A673 (cell line): Measurements from ENCODE around the gene BCAS4. TPM values are rescaled to one million over a fixed set of nuclear protein-coding genes. Genes with fewer than 3 reads are reported as not detected.

Experiments
- BruUV-seq: library from RNA; stranded (reverse); fragments of 400-500 nt; replicated peaks from 2 replicates; lab custom pipeline; 2021; lab: Mats Ljungman, UMichigan
- CTCF ChIA-PET: fragments of 300-600 bp; sonication (Branson Sonifier 250); formaldehyde crosslinking; loops from one replicate; lab custom pipeline; 2022; ENCODE audit warnings: antibody characterized with exemption; lab: Charles Lee
- POLR2A ChIA-PET: fragments of 300-600 bp; sonication (Branson Sonifier 250); formaldehyde crosslinking; loops from one replicate; lab custom pipeline; 2022; ENCODE audit warnings: antibody characterized with exemption; ENCODE audit not compliant: low non-redundant PET; lab: Charles Lee
- DNase-seq: peaks from one replicate; pipeline ENCODE4 v3.0.0-alpha.2; 2015; ENCODE audit warnings: low spot score
- H3K27ac ChIP-seq: fragments of 200-600 bp; sonication (generic); 2 replicates; pipeline ENCODE4 v1.5.1; 2016; ENCODE audit warnings: mixed run types, low read depth, mild to moderate bottlenecking, mixed read lengths, antibody characterized with exemption, low read length; ENCODE audit not compliant: poor library complexity, severe bottlenecking
- H3K27me3 ChIP-seq: fragments of 200-600 bp; sonication (generic); replicated peaks from 2 replicates; pipeline ENCODE4 v1.6.1; 2017; ENCODE audit warnings: mixed run types, low read depth, mild to moderate bottlenecking, mixed read lengths, antibody characterized with exemption, low read length; ENCODE audit not compliant: insufficient read depth, poor library complexity
- H3K36me3 ChIP-seq: fragments of 200-600 bp; sonication (generic); 2 replicates; pipeline ENCODE4 v1.6.1; 2016; ENCODE audit warnings: mixed run types, mild to moderate bottlenecking, mixed read lengths, antibody characterized with exemption, low read length; ENCODE audit not compliant: insufficient read depth, poor library complexity, severe bottlenecking
- H3K4me1 ChIP-seq: fragments of 200-600 bp; sonication (generic); 2 replicates; pipeline ENCODE4 v1.6.1; 2017; ENCODE audit warnings: mixed run types, mild to moderate bottlenecking, mixed read lengths, antibody characterized with exemption, low read length; ENCODE audit not compliant: insufficient read depth, poor library complexity, severe bottlenecking
- H3K4me3 ChIP-seq: fragments of 200-600 bp; sonication (generic); 2 replicates; pipeline ENCODE4 v1.5.1; 2016; ENCODE audit warnings: low read depth, mixed run types, mild to moderate bottlenecking, mixed read lengths, low read length; ENCODE audit not compliant: poor library complexity, severe bottlenecking
- H3K9me3 ChIP-seq: fragments of 200-600 bp; sonication (generic); 2 replicates; pipeline ENCODE4 v1.6.1; 2016; ENCODE audit warnings: mixed run types, low read depth, mild to moderate bottlenecking, mixed read lengths, antibody characterized with exemption, low read length; ENCODE audit not compliant: poor library complexity, severe bottlenecking
- EZH2 ChIP-seq: fragments of 200-600 bp; sonication (generic); IDR thresholded peaks from 2 replicates; pipeline ENCODE4 v1.6.1; 2017; ENCODE audit warnings: borderline replicate concordance, low read depth, mild to moderate bottlenecking, mixed read lengths, antibody characterized with exemption, low read length; ENCODE audit not compliant: poor library complexity, severe bottlenecking
- intact Hi-C: fragments of 100-400 bp; cut with micrococcal nuclease; formaldehyde crosslinking; loops from one replicate; pipeline ENCODE4 v1.10.0; 2022; ENCODE audit not compliant: unreplicated experiment
- total RNA-seq: library from RNA; stranded (reverse); gene quantifications from 2 replicates; pipeline ENCODE4 v1.2.3, GENCODE V29; 2021
- TF ChIP-seq, protein P1 (sequence below): fragments of 300-800, 200-600 bp; sonication (generic); conservative IDR thresholded peaks from 2 replicates; pipeline ENCODE4 v1.5.1; 2017; ENCODE audit warnings: low read depth, mild to moderate bottlenecking, antibody characterized with exemption, low read length, moderate library complexity, mixed read lengths

The BCAS4 gene
- total RNA-seq, 1 experiment from 2014 or later = 28.4 TPM

DNA sequence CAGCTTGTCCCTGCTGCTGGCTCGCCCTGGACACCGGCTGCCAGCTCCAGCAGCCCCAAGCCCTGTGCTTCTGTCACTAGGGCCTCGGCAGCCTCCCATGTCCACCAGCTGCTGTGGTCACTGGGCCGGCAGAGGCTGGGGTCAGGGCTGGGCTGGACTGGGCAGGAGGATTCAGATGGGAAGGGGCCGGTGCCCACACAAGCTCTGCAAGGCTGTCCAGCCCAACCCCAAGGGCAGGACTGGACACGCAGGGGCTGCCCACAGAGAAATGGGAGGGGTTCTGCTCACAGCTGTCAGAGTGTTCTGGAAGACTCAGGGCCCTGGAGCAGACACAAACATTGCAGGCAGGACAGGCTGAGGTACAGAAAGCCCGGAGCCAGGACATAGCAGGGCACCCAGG is 70.7 kb downstream of the BCAS4 start:
- POLR2A ChIA-PET = no interaction called here
- H3K36me3 ChIP-seq = no peaks in the 10 kb centered on the region
- intact Hi-C loops = no loop called here

DNA sequence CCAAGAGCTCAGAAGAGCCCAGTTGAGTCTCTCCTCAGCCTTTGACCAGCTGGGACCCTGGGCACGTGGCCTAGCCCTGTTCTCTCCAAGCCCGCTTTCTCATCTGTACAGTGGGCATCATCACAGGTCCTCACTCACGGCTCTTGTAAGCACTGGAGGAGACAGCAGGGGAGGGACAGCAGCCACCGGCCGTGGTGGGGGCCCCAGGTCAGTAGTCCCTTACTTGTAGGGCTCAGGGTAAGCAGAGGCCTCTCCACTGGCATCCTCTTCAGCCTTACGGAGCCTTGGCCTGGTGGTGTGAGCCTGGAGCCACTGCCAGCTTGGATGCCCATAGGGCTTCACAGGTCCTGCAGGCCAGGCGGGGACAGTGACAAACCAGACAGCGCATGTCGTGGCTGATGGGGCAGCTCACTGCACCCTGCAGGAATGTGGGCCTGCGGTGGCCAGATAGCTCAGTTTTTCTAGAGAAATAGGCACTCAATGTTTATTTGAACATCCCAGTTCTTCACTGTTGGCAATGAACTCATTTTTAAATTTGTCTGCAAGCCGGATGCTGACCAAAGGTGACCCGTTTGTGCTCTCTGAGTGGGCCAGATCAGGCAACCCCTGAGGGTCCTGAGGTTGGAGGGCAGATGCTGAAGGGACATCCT is 71.3 kb downstream of the BCAS4 start:
- no TSS peak for BruUV-seq
- no peak for DNase-seq
- H3K27ac ChIP-seq = no peak overlapping the region
- no peak for TF ChIP-seq EZH2
- TF ChIP-seq, protein P1, sequence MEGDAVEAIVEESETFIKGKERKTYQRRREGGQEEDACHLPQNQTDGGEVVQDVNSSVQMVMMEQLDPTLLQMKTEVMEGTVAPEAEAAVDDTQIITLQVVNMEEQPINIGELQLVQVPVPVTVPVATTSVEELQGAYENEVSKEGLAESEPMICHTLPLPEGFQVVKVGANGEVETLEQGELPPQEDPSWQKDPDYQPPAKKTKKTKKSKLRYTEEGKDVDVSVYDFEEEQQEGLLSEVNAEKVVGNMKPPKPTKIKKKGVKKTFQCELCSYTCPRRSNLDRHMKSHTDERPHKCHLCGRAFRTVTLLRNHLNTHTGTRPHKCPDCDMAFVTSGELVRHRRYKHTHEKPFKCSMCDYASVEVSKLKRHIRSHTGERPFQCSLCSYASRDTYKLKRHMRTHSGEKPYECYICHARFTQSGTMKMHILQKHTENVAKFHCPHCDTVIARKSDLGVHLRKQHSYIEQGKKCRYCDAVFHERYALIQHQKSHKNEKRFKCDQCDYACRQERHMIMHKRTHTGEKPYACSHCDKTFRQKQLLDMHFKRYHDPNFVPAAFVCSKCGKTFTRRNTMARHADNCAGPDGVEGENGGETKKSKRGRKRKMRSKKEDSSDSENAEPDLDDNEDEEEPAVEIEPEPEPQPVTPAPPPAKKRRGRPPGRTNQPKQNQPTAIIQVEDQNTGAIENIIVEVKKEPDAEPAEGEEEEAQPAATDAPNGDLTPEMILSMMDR = no peak
- H3K27me3 ChIP-seq = no peaks in the 10 kb centered on the region
- ChIA-PET CTCF (no interaction called here), POLR2A (no interaction called here)
- H3K9me3 ChIP-seq = no peaks in the 10 kb centered on the region
- H3K36me3 ChIP-seq = no peaks in the 10 kb centered on the region
- H3K4me1 ChIP-seq = no peaks in the 10 kb centered on the region
- intact Hi-C loops = no loop called here
- no peak overlapping the region for H3K4me3 ChIP-seq

More for the DNA sequence above, 70.7 kb downstream of the BCAS4 start:
- H3K4me1 ChIP-seq = no peaks in the 10 kb centered on the region
- no peak overlapping the region for H3K4me3 ChIP-seq
- H3K27me3 ChIP-seq = no peaks in the 10 kb centered on the region
- H3K27ac ChIP-seq = no peak overlapping the region
- TF ChIP-seq, protein P1 = no peak
- no peak for TF ChIP-seq EZH2
- CTCF ChIA-PET = no interaction called here
- no TSS peak for BruUV-seq
- DNase-seq = no peak
- no peaks in the 10 kb centered on the region for H3K9me3 ChIP-seq

DNA sequence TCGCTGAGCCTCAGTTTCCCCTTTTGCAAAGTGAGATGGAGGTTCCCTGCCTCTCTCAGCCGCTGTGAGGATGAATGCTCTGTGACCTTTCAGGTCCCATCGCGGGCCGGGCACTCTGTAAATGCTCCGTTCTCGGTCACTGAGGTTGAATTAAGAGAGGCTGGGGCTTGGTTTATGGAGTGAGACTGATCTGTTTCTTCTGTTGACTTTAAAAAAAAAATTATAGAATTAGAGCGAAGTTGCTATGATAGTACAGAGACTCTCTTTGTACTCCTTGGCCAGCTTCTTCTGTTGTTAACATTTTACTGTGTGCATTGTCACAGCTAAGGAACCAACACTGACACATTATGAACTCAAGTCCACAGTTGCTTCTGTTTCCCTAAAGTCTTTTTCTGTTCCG is 72.0 kb downstream of the BCAS4 start:
- intact Hi-C loops = no loop called here
- Histone ChIP-seq H3K4me1 (no peaks in the 10 kb centered on the region), H3K27me3 (no peaks in the 10 kb centered on the region), H3K9me3 (no peaks in the 10 kb centered on the region), H3K4me3 (no peak overlapping the region), H3K27ac (no peak overlapping the region), H3K36me3 (no peaks in the 10 kb centered on the region)
- TF ChIP-seq, protein P1 = no peak
- TF ChIP-seq EZH2 = no peak
- CTCF ChIA-PET = no interaction called here
- no TSS peak for BruUV-seq
- POLR2A ChIA-PET = no interaction called here
- no peak for DNase-seq
